Ishikawa (cell line): ENCODE data around the gene AFF4.

Experiments used
- CEBPB ChIP-seq: IDR thresholded peaks from 2 replicates; pipeline ENCODE4 v1.6.1; 2012
- CREB1 ChIP-seq: IDR thresholded peaks from 2 replicates; pipeline ENCODE4 v1.6.1; 2012; ENCODE audit warnings: low read depth
- EGR1 ChIP-seq: IDR thresholded peaks from 2 replicates; pipeline ENCODE4 v1.6.1; 2012
- EP300 ChIP-seq: IDR thresholded peaks from 2 replicates; pipeline ENCODE4 v1.6.1; 2012; ENCODE audit warnings: borderline replicate concordance
- FOXM1 ChIP-seq: IDR thresholded peaks from 2 replicates; pipeline ENCODE4 v1.6.1; 2012; ENCODE audit warnings: low read depth, borderline replicate concordance
- NFIC ChIP-seq: IDR thresholded peaks from 2 replicates; pipeline ENCODE4 v1.6.1; 2012
- RAD21 ChIP-seq: IDR thresholded peaks from 2 replicates; pipeline ENCODE4 v1.6.1; 2012; ENCODE audit warnings: low read depth
- TAF1 ChIP-seq: IDR thresholded peaks from 2 replicates; pipeline ENCODE4 v1.6.1; 2012; ENCODE audit warnings: low read depth, mild to moderate bottlenecking
- TCF12 ChIP-seq: IDR thresholded peaks from 2 replicates; pipeline ENCODE4 v1.6.1; 2012; ENCODE audit warnings: low read depth
- TEAD4 ChIP-seq: IDR thresholded peaks from 2 replicates; pipeline ENCODE4 v1.6.1; 2012
- YY1 ChIP-seq: IDR thresholded peaks from 2 replicates; pipeline ENCODE4 v1.6.1; 2012; ENCODE audit warnings: low read depth
- TF ChIP-seq, protein P1 (sequence below): IDR thresholded peaks from 2 replicates; pipeline ENCODE4 v1.6.1; 2012; ENCODE audit warnings: low read depth, mild to moderate bottlenecking
- TF ChIP-seq, protein P2 (sequence below): IDR thresholded peaks from 2 replicates; pipeline ENCODE4 v1.6.1; 2012
- TF ChIP-seq, protein P3 (sequence below): IDR thresholded peaks from 2 replicates; pipeline ENCODE4 v1.6.1; 2012

GRCh38 chr5:132941331-132941730, 22.1 kb downstream of the AFF4 start:
- TF ChIP-seq EP300 (no peak), TCF12 (no peak), TAF1 (no peak), FOXM1 (no peak), YY1 (no peak), RAD21 (no peak), EGR1 (no peak), CEBPB (peak; percentile 52; the same call in 1 of the 2 replicates), TEAD4 (no peak), CREB1 (no peak), NFIC (no peak)
- TF ChIP-seq, protein P1, sequence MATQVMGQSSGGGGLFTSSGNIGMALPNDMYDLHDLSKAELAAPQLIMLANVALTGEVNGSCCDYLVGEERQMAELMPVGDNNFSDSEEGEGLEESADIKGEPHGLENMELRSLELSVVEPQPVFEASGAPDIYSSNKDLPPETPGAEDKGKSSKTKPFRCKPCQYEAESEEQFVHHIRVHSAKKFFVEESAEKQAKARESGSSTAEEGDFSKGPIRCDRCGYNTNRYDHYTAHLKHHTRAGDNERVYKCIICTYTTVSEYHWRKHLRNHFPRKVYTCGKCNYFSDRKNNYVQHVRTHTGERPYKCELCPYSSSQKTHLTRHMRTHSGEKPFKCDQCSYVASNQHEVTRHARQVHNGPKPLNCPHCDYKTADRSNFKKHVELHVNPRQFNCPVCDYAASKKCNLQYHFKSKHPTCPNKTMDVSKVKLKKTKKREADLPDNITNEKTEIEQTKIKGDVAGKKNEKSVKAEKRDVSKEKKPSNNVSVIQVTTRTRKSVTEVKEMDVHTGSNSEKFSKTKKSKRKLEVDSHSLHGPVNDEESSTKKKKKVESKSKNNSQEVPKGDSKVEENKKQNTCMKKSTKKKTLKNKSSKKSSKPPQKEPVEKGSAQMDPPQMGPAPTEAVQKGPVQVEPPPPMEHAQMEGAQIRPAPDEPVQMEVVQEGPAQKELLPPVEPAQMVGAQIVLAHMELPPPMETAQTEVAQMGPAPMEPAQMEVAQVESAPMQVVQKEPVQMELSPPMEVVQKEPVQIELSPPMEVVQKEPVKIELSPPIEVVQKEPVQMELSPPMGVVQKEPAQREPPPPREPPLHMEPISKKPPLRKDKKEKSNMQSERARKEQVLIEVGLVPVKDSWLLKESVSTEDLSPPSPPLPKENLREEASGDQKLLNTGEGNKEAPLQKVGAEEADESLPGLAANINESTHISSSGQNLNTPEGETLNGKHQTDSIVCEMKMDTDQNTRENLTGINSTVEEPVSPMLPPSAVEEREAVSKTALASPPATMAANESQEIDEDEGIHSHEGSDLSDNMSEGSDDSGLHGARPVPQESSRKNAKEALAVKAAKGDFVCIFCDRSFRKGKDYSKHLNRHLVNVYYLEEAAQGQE = no peak
- TF ChIP-seq, protein P2, sequence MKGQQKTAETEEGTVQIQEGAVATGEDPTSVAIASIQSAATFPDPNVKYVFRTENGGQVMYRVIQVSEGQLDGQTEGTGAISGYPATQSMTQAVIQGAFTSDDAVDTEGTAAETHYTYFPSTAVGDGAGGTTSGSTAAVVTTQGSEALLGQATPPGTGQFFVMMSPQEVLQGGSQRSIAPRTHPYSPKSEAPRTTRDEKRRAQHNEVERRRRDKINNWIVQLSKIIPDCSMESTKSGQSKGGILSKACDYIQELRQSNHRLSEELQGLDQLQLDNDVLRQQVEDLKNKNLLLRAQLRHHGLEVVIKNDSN = no peak
- TF ChIP-seq, protein P3, sequence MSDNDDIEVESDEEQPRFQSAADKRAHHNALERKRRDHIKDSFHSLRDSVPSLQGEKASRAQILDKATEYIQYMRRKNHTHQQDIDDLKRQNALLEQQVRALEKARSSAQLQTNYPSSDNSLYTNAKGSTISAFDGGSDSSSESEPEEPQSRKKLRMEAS = no peak
